H9 (cell line): Measurements from ENCODE around the gene CTU2. TPM values are rescaled to one million over a fixed set of nuclear protein-coding genes. Genes with fewer than 3 reads are reported as not detected.

Experiments
- DNase-seq: peaks from one replicate; pipeline ENCODE4 v3.0.0-alpha.2; 2017
- H2AFZ ChIP-seq: one replicate; pipeline ENCODE4 v1.6.1; 2013; ENCODE audit warnings: mild to moderate bottlenecking, low read length, control low read depth, moderate library complexity
- H2AK5ac ChIP-seq: 2 replicates; pipeline ENCODE4 v1.6.1; 2013; ENCODE audit warnings: low read length, control low read depth, mixed read lengths; ENCODE audit not compliant: insufficient read length
- H2BK120ac ChIP-seq: one replicate; pipeline ENCODE4 v1.6.1; 2013; ENCODE audit warnings: low read depth, mild to moderate bottlenecking, low read length, control low read depth, inconsistent platforms; ENCODE audit not compliant: poor library complexity, severe bottlenecking
- H2BK12ac ChIP-seq: 2 replicates; pipeline ENCODE4 v1.6.1; 2013; ENCODE audit warnings: low read length, control low read depth, mixed read lengths, low read depth; ENCODE audit not compliant: insufficient read length
- H2BK15ac ChIP-seq: 2 replicates; pipeline ENCODE4 v1.6.1; 2013; ENCODE audit warnings: low read depth, low read length, control low read depth
- H2BK20ac ChIP-seq: one replicate; pipeline ENCODE4 v1.6.1; 2013; ENCODE audit warnings: low read depth, mild to moderate bottlenecking, low read length, control low read depth, inconsistent platforms; ENCODE audit not compliant: poor library complexity, severe bottlenecking
- H2BK5ac ChIP-seq: 2 replicates; pipeline ENCODE4 v1.6.1; 2013; ENCODE audit warnings: low read length, control low read depth, mixed read lengths; ENCODE audit not compliant: insufficient read length
- H3K14ac ChIP-seq: 2 replicates; pipeline ENCODE4 v1.6.1; 2013; ENCODE audit warnings: low read length, control low read depth; ENCODE audit not compliant: insufficient read depth
- H3K18ac ChIP-seq: 2 replicates; pipeline ENCODE4 v1.6.1; 2013; ENCODE audit warnings: low read depth, mild to moderate bottlenecking, mixed read lengths, low read length, control low read depth; ENCODE audit not compliant: insufficient read length
- H3K23ac ChIP-seq: 2 replicates; pipeline ENCODE4 v1.6.1; 2013; ENCODE audit warnings: low read length, control low read depth, mixed read lengths, low read depth; ENCODE audit not compliant: insufficient read length
- H3K23me2 ChIP-seq: 2 replicates; pipeline ENCODE4 v1.6.1; 2013; ENCODE audit warnings: low read depth, mild to moderate bottlenecking, mixed read lengths, low read length, control low read depth; ENCODE audit not compliant: insufficient read length, poor library complexity, severe bottlenecking
- H3K27ac ChIP-seq: 2 replicates; pipeline ENCODE4 v1.5.1; 2013; ENCODE audit warnings: low read length, control low read depth, mixed read lengths, low read depth; ENCODE audit not compliant: insufficient read length
- H3K27me3 ChIP-seq: 2 replicates; pipeline ENCODE4 v1.6.1; 2013; ENCODE audit warnings: low read length, control low read depth, inconsistent platforms; ENCODE audit not compliant: insufficient read depth
- H3K4ac ChIP-seq: 2 replicates; pipeline ENCODE4 v1.6.1; 2013; ENCODE audit warnings: low read depth, mild to moderate bottlenecking, control low read depth, inconsistent platforms, low read length, moderate library complexity
- H3K4me1 ChIP-seq: 2 replicates; pipeline ENCODE4 v1.6.1; 2013; ENCODE audit warnings: low read length, control low read depth, inconsistent platforms; ENCODE audit not compliant: insufficient read depth
- H3K4me2 ChIP-seq: 2 replicates; pipeline ENCODE4 v1.6.1; 2013; ENCODE audit warnings: low read length, control low read depth, mixed read lengths; ENCODE audit not compliant: insufficient read length, insufficient read depth
- H3K56ac ChIP-seq: 2 replicates; pipeline ENCODE4 v1.6.1; 2013; ENCODE audit warnings: low read depth, mild to moderate bottlenecking, mixed read lengths, low read length, control low read depth; ENCODE audit not compliant: insufficient read length
- H3K79me1 ChIP-seq: 2 replicates; pipeline ENCODE4 v1.6.1; 2013; ENCODE audit warnings: low read depth, mild to moderate bottlenecking, moderate library complexity, low read length, control low read depth, inconsistent platforms; ENCODE audit not compliant: insufficient read depth, poor library complexity, severe bottlenecking
- H3K79me2 ChIP-seq: 2 replicates; pipeline ENCODE4 v1.6.1; 2013; ENCODE audit warnings: low read length, control low read depth, inconsistent platforms; ENCODE audit not compliant: insufficient read depth
- H3K9ac ChIP-seq: 2 replicates; pipeline ENCODE4 v1.6.1; 2013; ENCODE audit warnings: low read length, control low read depth, mixed read lengths; ENCODE audit not compliant: insufficient read length; ENCODE audit errors: extremely low read depth
- H3K9me3 ChIP-seq: one replicate; pipeline ENCODE4 v1.6.1; 2013; ENCODE audit warnings: low read depth, low read length, inconsistent platforms; ENCODE audit not compliant: control insufficient read depth
- H3T11ph ChIP-seq: one replicate; pipeline ENCODE4 v1.6.1; 2013; ENCODE audit warnings: mild to moderate bottlenecking, low read length, control low read depth, inconsistent platforms
- H4K20me1 ChIP-seq: one replicate; pipeline ENCODE4 v1.6.1; 2013; ENCODE audit not compliant: control insufficient read depth, insufficient read length, insufficient read depth
- H4K5ac ChIP-seq: 2 replicates; pipeline ENCODE4 v1.6.1; 2013; ENCODE audit warnings: low read depth, mild to moderate bottlenecking, mixed read lengths, low read length, control low read depth; ENCODE audit not compliant: insufficient read length
- H4K8ac ChIP-seq: replicated peaks from 2 replicates; pipeline ENCODE4 v1.6.1; 2013; ENCODE audit warnings: low read length, control low read depth, mixed read lengths, low read depth; ENCODE audit not compliant: insufficient read length
- H4K91ac ChIP-seq: 2 replicates; pipeline ENCODE4 v1.6.1; 2013; ENCODE audit warnings: low read depth, mild to moderate bottlenecking, moderate library complexity, mixed read lengths, low read length, control low read depth; ENCODE audit not compliant: insufficient read length
- H3K27ac Mint-ChIP-seq, 3 experiments: 2 replicates in 2 of 3; 3 replicates in 1 of 3; pipeline ENCODE4 v1.8.0; 2020 to 2021; ENCODE audit warnings: mixed read lengths in 3 of 3, mild to moderate bottlenecking in 1 of 3, moderate library complexity in 1 of 3
- H3K27me3 Mint-ChIP-seq: 2 replicates; pipeline ENCODE4 v1.8.0; 2021; ENCODE audit warnings: low read depth, mild to moderate bottlenecking, moderate library complexity, mixed read lengths
- H3K36me3 Mint-ChIP-seq, 3 experiments: 2 replicates in 2 of 3; 3 replicates in 1 of 3; pipeline ENCODE4 v1.8.0; 2020 to 2021; ENCODE audit warnings: low read depth in 3 of 3, mixed read lengths in 3 of 3; ENCODE audit not compliant: insufficient read depth in 1 of 3
- H3K4me1 Mint-ChIP-seq, 2 experiments: 2 replicates each; pipeline ENCODE4 v1.8.0; 2020; ENCODE audit warnings: mixed read lengths in 2 of 2
- H3K4me3 Mint-ChIP-seq, 2 experiments: 2 replicates in 1 of 2; 3 replicates in 1 of 2; pipeline ENCODE4 v1.8.0; 2020 to 2021; ENCODE audit warnings: mild to moderate bottlenecking in 2 of 2, mixed read lengths in 2 of 2, moderate library complexity in 1 of 2
- H3K9me3 Mint-ChIP-seq, 2 experiments: 2 replicates in 1 of 2; 3 replicates in 1 of 2; pipeline ENCODE4 v1.8.0; 2020; ENCODE audit warnings: mild to moderate bottlenecking in 2 of 2, mixed read lengths in 2 of 2, moderate library complexity in 1 of 2
- WGBS: extraction: QIAGEN DNeasy Blood & Tissue Kit; methylation state at CpG from one replicate; pipeline ENCODE4 v1.1.7; 2013; ENCODE audit warnings: missing lambda C conversion rate, low lambda C conversion rate, mixed read lengths; ENCODE audit not compliant: insufficient read length; ENCODE audit errors: extremely low coverage; 5-methylcytosine and 5-hydroxymethylcytosine counted together
- total RNA-seq: library from RNA; stranded (reverse); gene quantifications from 2 replicates; pipeline ENCODE4 v1.2.1, GENCODE V29; 2021
- TF ChIP-seq, protein P1 (sequence below): fragments of 200-600 bp; sonication (generic); conservative IDR thresholded peaks from 3 replicates; pipeline ENCODE4 v1.8.0; 2021; ENCODE audit warnings: antibody characterized with exemption, mild to moderate bottlenecking

The CTU2 gene
- total RNA-seq, 1 experiment from 2014 or later = 32.8 TPM

DNA sequence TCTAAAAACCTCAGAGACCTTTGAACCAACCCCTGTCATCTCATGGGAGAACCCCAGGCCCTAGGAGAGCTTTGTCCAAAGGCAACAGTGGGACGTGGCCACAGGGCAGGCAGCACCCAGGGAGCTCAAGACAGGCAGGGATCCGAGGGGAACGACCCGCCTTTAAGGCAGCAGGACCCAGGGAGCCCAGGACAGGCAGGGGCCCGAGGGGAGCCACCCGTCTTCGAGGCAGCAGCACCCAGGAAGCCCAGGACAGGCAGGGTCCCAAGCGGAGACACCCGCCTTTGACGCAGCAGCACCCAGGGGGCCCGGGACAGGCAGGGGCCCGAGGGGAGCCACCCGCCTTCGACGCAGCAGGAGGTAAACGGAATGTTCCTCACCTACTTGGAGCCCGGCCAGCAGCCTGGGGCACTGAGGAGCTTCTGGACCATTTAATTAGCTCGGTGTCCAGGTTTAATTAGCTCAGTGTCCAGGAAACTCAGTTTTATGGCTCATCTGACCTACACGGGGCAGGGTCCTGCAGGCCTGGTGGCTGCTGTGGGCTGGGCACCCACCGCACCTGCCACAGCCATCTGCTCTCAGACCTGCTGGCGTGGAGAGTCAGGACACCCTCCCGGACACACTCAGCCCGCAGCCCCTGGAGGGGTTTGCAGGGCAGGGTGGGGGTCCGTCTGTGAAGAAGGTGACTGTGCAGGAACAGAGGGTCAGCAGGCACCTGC lies 54.3 kb downstream of the CTU2 start:
- Histone ChIP-seq H4K91ac (no peak overlapping the region), H3K9ac (no peak overlapping the region), H3K27me3 (no peaks in the 10 kb centered on the region), H2BK20ac (no peak overlapping the region), H2BK12ac (no peak overlapping the region), H2AK5ac (no peak overlapping the region), H4K5ac (no peak overlapping the region), H4K8ac (no peak overlapping the region), H3K79me2 (no peaks in the 10 kb centered on the region), H3T11ph (no peak overlapping the region), H3K4ac (no peak overlapping the region), H3K9me3 (no peaks in the 10 kb centered on the region), H3K4me2 (no peak overlapping the region), H3K27ac (no peak overlapping the region), H2AFZ (no peak overlapping the region), H3K79me1 (peaks cover 3% of the 10 kb centered on the region), H3K14ac (no peak overlapping the region), H2BK5ac (no peak overlapping the region), H3K23me2 (no peaks in the 10 kb centered on the region), H2BK15ac (no peak overlapping the region), H3K4me1 (peaks cover 8% of the 10 kb centered on the region; the same call in 1 of the 2 replicates), H3K23ac (no peak overlapping the region), H2BK120ac (no peak overlapping the region), H3K18ac (no peak overlapping the region), H4K20me1 (no peaks in the 10 kb centered on the region), H3K56ac (no peak overlapping the region)
- DNase-seq = no peak
- Mint-ChIP-seq H3K36me3 (no peaks in the 10 kb centered on the region), H3K4me1 (peaks cover 30 to 55% of the 10 kb centered on the region in 2 experiments), H3K27ac (peak overlapping the region in 1 of 3 experiments; percentile 59; a peak in 2 of 7 replicates), H3K27me3 (no peaks in the 10 kb centered on the region), H3K4me3 (no peak overlapping the region), H3K9me3 (no peaks in the 10 kb centered on the region; a peak in 1 of 5 replicates)
- TF ChIP-seq, protein P1, sequence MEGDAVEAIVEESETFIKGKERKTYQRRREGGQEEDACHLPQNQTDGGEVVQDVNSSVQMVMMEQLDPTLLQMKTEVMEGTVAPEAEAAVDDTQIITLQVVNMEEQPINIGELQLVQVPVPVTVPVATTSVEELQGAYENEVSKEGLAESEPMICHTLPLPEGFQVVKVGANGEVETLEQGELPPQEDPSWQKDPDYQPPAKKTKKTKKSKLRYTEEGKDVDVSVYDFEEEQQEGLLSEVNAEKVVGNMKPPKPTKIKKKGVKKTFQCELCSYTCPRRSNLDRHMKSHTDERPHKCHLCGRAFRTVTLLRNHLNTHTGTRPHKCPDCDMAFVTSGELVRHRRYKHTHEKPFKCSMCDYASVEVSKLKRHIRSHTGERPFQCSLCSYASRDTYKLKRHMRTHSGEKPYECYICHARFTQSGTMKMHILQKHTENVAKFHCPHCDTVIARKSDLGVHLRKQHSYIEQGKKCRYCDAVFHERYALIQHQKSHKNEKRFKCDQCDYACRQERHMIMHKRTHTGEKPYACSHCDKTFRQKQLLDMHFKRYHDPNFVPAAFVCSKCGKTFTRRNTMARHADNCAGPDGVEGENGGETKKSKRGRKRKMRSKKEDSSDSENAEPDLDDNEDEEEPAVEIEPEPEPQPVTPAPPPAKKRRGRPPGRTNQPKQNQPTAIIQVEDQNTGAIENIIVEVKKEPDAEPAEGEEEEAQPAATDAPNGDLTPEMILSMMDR = no peak
- WGBS = no CpG with 5 or more reads among the region's 24 CpGs
